ENCODE measurements around the gene SLC1A7.

GRCh38 chr1:53180226-53180625, 37.8 kb upstream of the SLC1A7 start:
- no peak for TF ChIP-seq POLR2A (IDR thresholded peaks at IDR 0.05)
- TF ChIP-seq, protein P1, sequence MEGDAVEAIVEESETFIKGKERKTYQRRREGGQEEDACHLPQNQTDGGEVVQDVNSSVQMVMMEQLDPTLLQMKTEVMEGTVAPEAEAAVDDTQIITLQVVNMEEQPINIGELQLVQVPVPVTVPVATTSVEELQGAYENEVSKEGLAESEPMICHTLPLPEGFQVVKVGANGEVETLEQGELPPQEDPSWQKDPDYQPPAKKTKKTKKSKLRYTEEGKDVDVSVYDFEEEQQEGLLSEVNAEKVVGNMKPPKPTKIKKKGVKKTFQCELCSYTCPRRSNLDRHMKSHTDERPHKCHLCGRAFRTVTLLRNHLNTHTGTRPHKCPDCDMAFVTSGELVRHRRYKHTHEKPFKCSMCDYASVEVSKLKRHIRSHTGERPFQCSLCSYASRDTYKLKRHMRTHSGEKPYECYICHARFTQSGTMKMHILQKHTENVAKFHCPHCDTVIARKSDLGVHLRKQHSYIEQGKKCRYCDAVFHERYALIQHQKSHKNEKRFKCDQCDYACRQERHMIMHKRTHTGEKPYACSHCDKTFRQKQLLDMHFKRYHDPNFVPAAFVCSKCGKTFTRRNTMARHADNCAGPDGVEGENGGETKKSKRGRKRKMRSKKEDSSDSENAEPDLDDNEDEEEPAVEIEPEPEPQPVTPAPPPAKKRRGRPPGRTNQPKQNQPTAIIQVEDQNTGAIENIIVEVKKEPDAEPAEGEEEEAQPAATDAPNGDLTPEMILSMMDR (IDR thresholded peaks at IDR 0.05), result no peak
